Activated naive CD4-positive, alpha-beta T cell treated with anti-CD3 and anti-CD28 coated beads for 36 hours (primary cell): ENCODE data around the gene DELE1. TPM values are rescaled to one million over a fixed set of nuclear protein-coding genes. Genes with fewer than 3 reads are reported as not detected.

Experiments used
- CTCF ChIA-PET: fragments of 350-600 bp; sonication (Branson Sonifier 250); formaldehyde crosslinking; loops from one replicate; lab custom pipeline; 2021; ENCODE audit warnings: antibody characterized with exemption; lab: Charles Lee
- DNase-seq: peaks from one replicate; pipeline ENCODE4 v3.0.0-alpha.2; 2020
- H3K27ac Mint-ChIP-seq: one replicate; pipeline ENCODE4 v1.8.0; 2021; ENCODE audit warnings: mild to moderate bottlenecking, mixed read lengths
- H3K27me3 Mint-ChIP-seq: one replicate; pipeline ENCODE4 v1.8.0; 2021; ENCODE audit warnings: low read depth, mixed read lengths
- H3K36me3 Mint-ChIP-seq: one replicate; pipeline ENCODE4 v1.8.0; 2021; ENCODE audit warnings: low read depth, mixed read lengths
- H3K4me1 Mint-ChIP-seq: one replicate; pipeline ENCODE4 v1.8.0; 2021; ENCODE audit warnings: low read depth, mixed read lengths
- H3K4me3 Mint-ChIP-seq: one replicate; pipeline ENCODE4 v1.8.0; 2021; ENCODE audit warnings: mild to moderate bottlenecking, moderate library complexity, mixed read lengths
- H3K9me3 Mint-ChIP-seq: one replicate; pipeline ENCODE4 v1.8.0; 2021; ENCODE audit warnings: mixed read lengths
- intact Hi-C: fragments of 100-400 bp; cut with micrococcal nuclease; formaldehyde crosslinking; loops from one replicate; pipeline ENCODE4 v1.15.1; 2023
- total RNA-seq, 2 experiments: library from RNA; stranded (reverse); gene quantifications; one replicate each; pipeline ENCODE4 v1.2.3, GENCODE V29; 2021

Gene DELE1
- total RNA-seq, 2 experiments from 2014 or later, result 48.0 to 50.6 TPM

DNA sequence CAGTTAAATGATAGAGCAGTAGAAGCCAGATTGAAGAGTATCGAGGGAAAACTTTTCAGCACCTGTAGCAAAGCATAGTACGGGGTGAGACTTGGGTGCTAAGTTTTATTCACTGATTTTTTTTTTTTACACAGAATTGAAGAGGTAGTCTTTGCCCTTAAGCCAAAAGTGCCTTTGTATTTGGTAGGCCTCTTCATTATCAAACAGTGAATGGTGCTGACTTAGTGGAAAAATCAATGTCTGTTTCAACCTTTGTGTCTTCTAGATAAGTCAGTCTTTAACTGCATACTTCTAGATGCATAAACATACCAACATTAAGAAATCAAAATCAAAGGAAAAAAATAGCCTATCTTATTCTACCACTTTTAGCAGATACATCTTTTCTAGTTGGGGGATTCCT, 59.0 kb downstream of the DELE1 start:
- peaks cover 34% of the 10 kb centered on the region for H3K36me3 Mint-ChIP-seq

DNA sequence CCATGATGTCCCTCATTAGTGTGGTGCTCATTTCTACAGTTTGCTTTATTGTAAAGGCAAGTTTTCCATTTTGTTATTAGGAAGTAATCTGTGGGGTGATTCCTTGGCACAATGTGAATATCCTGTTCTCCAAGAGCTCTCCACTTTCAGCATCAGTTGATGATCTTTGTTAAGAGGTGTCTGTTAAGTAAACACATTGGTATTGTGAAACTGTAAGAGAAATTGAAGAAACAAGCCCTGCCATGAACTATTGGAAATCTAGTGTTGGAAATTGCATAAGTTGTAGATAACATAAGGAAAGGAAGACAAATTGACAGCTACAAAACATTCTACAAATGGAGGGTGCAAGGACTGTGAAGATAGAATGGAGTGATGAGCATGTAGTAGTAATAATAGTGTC, 62.4 kb downstream of the DELE1 start:
- H3K36me3 Mint-ChIP-seq, result peaks cover 23% of the 10 kb centered on the region
- intact Hi-C loops, result no loop called here
- DNase-seq, result no peak
- no peaks in the 10 kb centered on the region for H3K4me1 Mint-ChIP-seq
- H3K4me3 Mint-ChIP-seq, result no peak overlapping the region
- CTCF ChIA-PET, result interaction anchor here (0.6 to 9.4 kb wide), 6 partner anchors 10 to 362 kb away, joined by 3 to 126 read pairs (median 4); partner anchors contain the start of gene RNF14
- no peaks in the 10 kb centered on the region for H3K9me3 Mint-ChIP-seq
- no peak overlapping the region for H3K27ac Mint-ChIP-seq
- no peaks in the 10 kb centered on the region for H3K27me3 Mint-ChIP-seq

More for the DNA sequence above, 59.0 kb downstream of the DELE1 start:
- Mint-ChIP-seq H3K4me1 (peaks cover 2% of the 10 kb centered on the region), H3K4me3 (no peak overlapping the region), H3K27ac (no peak overlapping the region), H3K27me3 (no peaks in the 10 kb centered on the region), H3K9me3 (no peaks in the 10 kb centered on the region)
- DNase-seq, result no peak
- intact Hi-C loops, result no loop called here
- CTCF ChIA-PET, result no interaction called here

GRCh38 chr5:141989720-141990119, 66.0 kb downstream of the DELE1 start:
- Mint-ChIP-seq H3K27ac (no peak overlapping the region), H3K36me3 (peaks cover 35% of the 10 kb centered on the region), H3K4me1 (peaks cover 10% of the 10 kb centered on the region), H3K9me3 (no peaks in the 10 kb centered on the region), H3K27me3 (no peaks in the 10 kb centered on the region), H3K4me3 (no peak overlapping the region)
- intact Hi-C loops, result loop anchor here (5.0 kb wide), 1 partner anchor 558 kb away; no protein-coding TSS in a partner anchor
- CTCF ChIA-PET, result interaction anchor here (0.7 to 9.4 kb wide), 16 partner anchors 10 to 559 kb away, joined by 3 to 137 read pairs (median 6); partner anchors contain the start of genes GNPDA1 and RNF14
- no peak for DNase-seq

Other genes starting within 250 kb of the DELE1 start
- 1 to 10 TPM; 1.2 to 2.2 TPM for gene ARAP3, start 241.6 kb upstream of the DELE1 start, total RNA-seq
- not detected for gene PCDH1, start 45.5 kb upstream of the DELE1 start, total RNA-seq
- gene PCDH12, start 34.3 kb downstream of the DELE1 start, total RNA-seq, result 1 to 10 TPM in 1 of 2 experiments, under 1 TPM in 1; 0.43 to 1.1 TPM
- 10 to 100 TPM; 29.8 to 35.6 TPM for gene RNF14, start 45.2 kb downstream of the DELE1 start, total RNA-seq
- gene GNPDA1, start 89.2 kb downstream of the DELE1 start, total RNA-seq, result 100 to 1,000 TPM; 250 to 259 TPM
- gene NDFIP1, start 184.9 kb downstream of the DELE1 start, total RNA-seq, result 100 to 1,000 TPM; 103 to 104 TPM